ENCODE results near the gene TNFAIP1.

Gene TNFAIP1

GRCh38 chr17:28346746-28347246 lies 11.2 kb downstream of the TNFAIP1 start:
- no peak for FAIRE-seq

- FAIRE-seq = no peak
These were observed 11.8 kb downstream of the TNFAIP1 start for GRCh38 chr17:28347261-28347891.

GRCh38 chr17:28348979-28349378 lies 13.4 kb downstream of the TNFAIP1 start:
- no peak for FAIRE-seq

GRCh38 chr17:28350271-28350670 lies 14.7 kb downstream of the TNFAIP1 start:
- FAIRE-seq = no peak

GRCh38 chr17:28357061-28357900 lies 21.7 kb downstream of the TNFAIP1 start, which contains the start of gene POLDIP2:
Gene POLDIP2, minus strand, starts transcription at chr17:28357527. Its CDS starts 79 bp downstream, at chr17:28357448.
- FAIRE-seq = no peak

- FAIRE-seq = no peak
These were observed 22.3 kb downstream of the TNFAIP1 start for GRCh38 chr17:28357901-28358197.

GRCh38 chr17:28363186-28363585 lies 27.6 kb downstream of the TNFAIP1 start:
- FAIRE-seq = no peak

- no peak for FAIRE-seq
These were observed 28.5 kb downstream of the TNFAIP1 start for GRCh38 chr17:28363776-28364650.

GRCh38 chr17:28364665-28365363 lies 29.3 kb downstream of the TNFAIP1 start, which contains the start of gene SEBOX:
Gene SEBOX, minus strand, starts transcription at chr17:28365199. Its CDS starts 48 bp downstream, at chr17:28365151.
- no peak for FAIRE-seq

GRCh38 chr17:28365487-28365886 lies 29.9 kb downstream of the TNFAIP1 start:
- no peak for FAIRE-seq

GRCh38 chr17:28366605-28367004 lies 31.0 kb downstream of the TNFAIP1 start:
- no peak for FAIRE-seq

- FAIRE-seq = no peak
These were observed 32.2 kb downstream of the TNFAIP1 start for GRCh38 chr17:28367641-28368305.

GRCh38 chr17:28368306-28368831 lies 32.8 kb downstream of the TNFAIP1 start:
- FAIRE-seq = no peak

GRCh38 chr17:28368915-28369683 lies 33.5 kb downstream of the TNFAIP1 start:
- no peak for FAIRE-seq

GRCh38 chr17:28369684-28370034 lies 34.1 kb downstream of the TNFAIP1 start:
- no peak for FAIRE-seq

- no peak for FAIRE-seq
These were observed 34.6 kb downstream of the TNFAIP1 start, which contains the start of gene VTN for GRCh38 chr17:28370035-28370743. Gene VTN, minus strand, starts transcription at chr17:28370307. Its CDS starts 104 bp downstream, at chr17:28370203.

- FAIRE-seq = no peak
These were observed 35.2 kb downstream of the TNFAIP1 start for GRCh38 chr17:28370744-28371103.

- FAIRE-seq = no peak
These were observed 36.0 kb downstream of the TNFAIP1 start, which contains the start of gene SARM1 for GRCh38 chr17:28371245-28372202. Gene SARM1, plus strand, starts transcription at chr17:28371694. Its CDS starts 339 bp downstream, at chr17:28372033.
